HG02642 (cell line): ENCODE data around the gene HOXA10.

Experiments used
- ATAC-seq: cut with Tn5 transposase; IDR thresholded peaks from one replicate; pipeline ENCODE4 v1.9.1; 2021; ENCODE audit warnings: mild to moderate bottlenecking; ENCODE audit not compliant: unreplicated experiment, poor library complexity

Gene HOXA10

GRCh38 chr7:27169658-27170425 is 4.3 kb downstream of the HOXA10 start:
- no peak for ATAC-seq

- no peak for ATAC-seq
Observed at GRCh38 chr7:27168265-27168947, 5.7 kb downstream of the HOXA10 start.

GRCh38 chr7:27167916-27168264 is 6.2 kb downstream of the HOXA10 start:
- ATAC-seq = no peak

- no peak for ATAC-seq
Observed at GRCh38 chr7:27166531-27167505, 7.3 kb downstream of the HOXA10 start.

- no peak for ATAC-seq
Observed at GRCh38 chr7:27165996-27166530, 8.1 kb downstream of the HOXA10 start.

GRCh38 chr7:27165089-27165995 is 8.8 kb downstream of the HOXA10 start, which contains the start of gene HOXA9:
HOXA9 (minus strand) TSS chr7:27165537; CDS start chr7:27165457, 80 bp downstream.
- no peak for ATAC-seq

- no peak for ATAC-seq
Observed at GRCh38 chr7:27164367-27165088, 9.6 kb downstream of the HOXA10 start.

- ATAC-seq = no peak
Observed at GRCh38 chr7:27164045-27164366, 10.1 kb downstream of the HOXA10 start.

GRCh38 chr7:27163288-27164044 is 10.7 kb downstream of the HOXA10 start:
- ATAC-seq = no peak

GRCh38 chr7:27162561-27163287 is 11.4 kb downstream of the HOXA10 start:
- ATAC-seq = no peak

- ATAC-seq = no peak
Observed at GRCh38 chr7:27161721-27162560, 12.2 kb downstream of the HOXA10 start.

GRCh38 chr7:27161214-27161720 is 12.9 kb downstream of the HOXA10 start:
- ATAC-seq = no peak

- peak; percentile 59 for ATAC-seq
Observed at GRCh38 chr7:27160546-27161213, 13.4 kb downstream of the HOXA10 start.

GRCh38 chr7:27160145-27160545 is 14.0 kb downstream of the HOXA10 start:
- peak; percentile 21 for ATAC-seq

- ATAC-seq = no peak
Observed at GRCh38 chr7:27159266-27160144, 14.6 kb downstream of the HOXA10 start.
